Activated naive CD8-positive, alpha-beta T cell treated with anti-CD3 and anti-CD28 coated beads, Interleukin-2, amount 50 U/mL, for 16 hours (primary cell): ENCODE measurements around the gene ZMIZ1.

Experiments used
- DNase-seq: peaks from one replicate; pipeline ENCODE4 v3.0.0-alpha.2; 2020; ENCODE audit warnings: low read depth, low spot score

Gene ZMIZ1

DNA sequence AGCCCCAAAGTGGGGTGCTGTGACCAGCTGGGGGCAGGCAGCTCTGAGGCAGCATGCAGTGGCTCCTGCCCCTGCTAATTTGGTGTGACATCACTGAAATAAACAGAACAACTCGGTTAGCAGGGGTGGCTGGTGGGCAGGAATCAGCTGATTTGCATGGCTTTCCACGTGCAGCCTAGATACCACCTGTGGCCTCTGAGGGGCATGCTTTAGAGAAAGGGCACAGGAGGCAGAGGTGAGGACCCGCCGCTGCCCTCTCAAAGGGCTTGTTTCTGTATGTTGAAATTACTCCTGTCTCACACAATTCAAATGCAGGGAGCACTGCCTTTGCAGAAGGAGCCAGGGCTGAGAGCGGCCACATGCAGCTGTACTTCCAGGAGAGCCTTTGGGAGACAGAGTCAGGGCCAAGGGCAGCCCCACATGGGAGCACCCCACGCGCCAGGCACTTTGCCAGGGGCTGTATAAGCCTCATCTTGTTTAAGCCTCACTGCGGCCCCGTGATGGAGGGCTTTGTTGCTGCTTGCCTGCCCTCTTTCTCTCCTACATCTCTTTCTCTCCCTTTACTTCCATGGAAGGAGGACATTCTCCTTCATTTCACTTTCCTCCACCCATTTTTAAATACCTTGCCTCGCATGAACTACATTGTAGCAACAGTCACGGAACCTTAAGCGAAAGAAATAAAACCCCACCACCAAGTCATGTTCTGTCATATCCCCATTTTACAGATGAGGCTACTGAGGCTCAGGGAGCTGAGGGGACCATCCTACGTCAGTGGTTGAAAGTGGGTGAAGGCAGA, 137.7 kb downstream of the ZMIZ1 start:
- DNase-seq = no peak

DNA sequence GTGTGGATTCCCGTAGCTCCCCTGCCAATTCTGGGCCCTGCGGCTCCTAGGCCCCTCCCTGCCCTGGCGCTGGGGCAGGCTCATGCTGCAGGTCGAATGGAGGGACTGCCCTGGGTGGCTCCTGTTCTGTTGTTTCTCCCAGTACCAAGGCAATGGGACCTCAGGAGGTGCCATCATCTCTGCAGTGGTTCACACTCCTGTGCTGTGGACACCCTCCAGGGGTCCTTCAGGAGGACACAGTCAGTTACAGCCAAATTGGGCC, 138.3 kb downstream of the ZMIZ1 start:
- no peak for DNase-seq

DNA sequence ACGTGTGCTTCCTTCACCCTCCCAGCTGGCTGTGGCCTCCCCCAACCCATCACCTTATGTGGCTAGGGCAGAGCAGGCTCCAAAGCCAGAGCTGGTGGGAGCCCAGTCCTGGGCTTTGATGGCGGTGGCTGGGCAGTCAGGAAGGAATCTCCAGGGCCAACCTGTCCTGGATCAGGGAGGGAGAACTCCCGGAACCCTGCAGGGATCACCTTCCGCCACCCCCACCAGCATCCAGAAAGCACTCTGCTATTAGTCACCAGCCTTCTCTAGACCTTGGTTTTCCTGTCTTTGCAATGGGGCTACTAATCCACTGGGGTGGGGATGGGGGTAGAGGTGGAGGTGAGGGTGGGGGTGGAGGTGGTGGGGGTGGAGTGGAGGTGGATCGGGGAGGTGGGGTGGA, 139.0 kb downstream of the ZMIZ1 start:
- DNase-seq = no peak

DNA sequence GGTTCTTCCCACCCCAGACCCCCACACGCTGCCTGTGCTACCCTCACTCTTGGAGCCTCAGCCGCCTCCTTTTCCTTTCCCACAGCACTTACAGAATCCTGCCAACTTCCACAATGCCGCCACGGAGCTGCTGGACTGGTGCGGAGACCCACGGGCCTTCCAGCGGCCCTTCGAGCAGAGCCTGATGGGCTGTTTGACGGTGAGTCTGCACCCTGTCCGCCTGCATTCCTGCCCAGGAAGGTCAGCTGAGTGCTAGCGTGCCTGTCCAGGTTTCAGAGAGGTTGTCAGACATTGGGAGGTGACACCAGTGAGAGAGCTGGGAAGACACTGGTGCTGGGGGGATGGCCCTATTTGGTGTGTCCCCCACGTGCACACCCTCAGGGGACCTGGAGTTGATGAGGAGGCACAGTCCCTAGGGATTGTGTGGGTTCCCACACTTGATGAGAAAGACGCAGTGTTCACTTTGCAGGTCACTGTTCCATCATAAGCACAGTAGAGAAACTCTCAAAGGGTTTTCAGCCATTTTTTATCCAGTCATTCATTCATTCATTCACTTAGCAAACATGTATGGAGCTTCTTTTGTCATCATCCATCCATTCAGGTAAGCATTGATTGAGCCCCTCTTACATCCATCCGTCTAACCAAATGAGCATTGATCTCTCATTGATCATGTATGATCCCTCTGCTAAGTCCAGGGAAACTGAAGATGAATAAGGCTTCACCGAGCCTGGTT, 139.7 kb downstream of the ZMIZ1 start:
- no peak for DNase-seq

DNA sequence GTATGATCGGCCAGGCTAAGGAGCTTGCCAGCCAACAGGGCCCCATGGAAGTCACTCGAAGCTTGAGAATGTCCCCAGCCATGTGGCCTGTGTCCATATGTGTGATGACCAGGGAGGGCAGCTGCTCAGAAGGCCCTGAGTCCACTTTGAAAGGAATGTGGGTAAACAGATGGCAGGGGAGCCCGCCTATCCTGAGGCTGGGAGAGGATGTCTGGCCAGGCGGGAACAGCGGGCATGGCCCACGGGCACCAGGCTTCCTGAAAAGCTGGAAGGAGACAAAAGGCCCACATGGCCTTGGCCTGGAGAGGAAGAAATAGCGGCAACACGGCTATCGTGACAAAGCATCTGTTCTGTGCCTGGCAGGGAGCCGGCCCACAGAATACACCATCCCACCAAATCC, 140.6 kb downstream of the ZMIZ1 start:
- DNase-seq = no peak

DNA sequence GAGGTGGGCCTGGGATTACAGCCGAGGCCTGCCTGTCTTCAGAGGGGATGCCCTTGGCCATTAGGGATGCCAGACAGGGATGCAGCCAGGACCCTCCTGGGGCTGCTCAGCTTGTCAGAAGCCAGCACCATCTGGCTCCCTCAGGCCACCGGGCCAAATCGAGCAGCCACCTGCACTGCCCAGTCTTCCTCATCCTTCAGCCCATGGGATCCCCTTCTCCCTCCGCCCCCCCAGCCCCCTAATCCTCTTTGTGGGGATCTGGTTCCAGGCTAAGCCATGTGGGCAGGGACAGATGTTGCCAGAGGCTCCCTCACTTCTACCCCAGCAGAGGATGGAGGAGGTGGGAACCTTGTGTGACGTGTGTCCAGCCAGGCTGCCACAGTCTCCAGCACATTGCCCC, 141.1 kb downstream of the ZMIZ1 start:
- DNase-seq = no peak

DNA sequence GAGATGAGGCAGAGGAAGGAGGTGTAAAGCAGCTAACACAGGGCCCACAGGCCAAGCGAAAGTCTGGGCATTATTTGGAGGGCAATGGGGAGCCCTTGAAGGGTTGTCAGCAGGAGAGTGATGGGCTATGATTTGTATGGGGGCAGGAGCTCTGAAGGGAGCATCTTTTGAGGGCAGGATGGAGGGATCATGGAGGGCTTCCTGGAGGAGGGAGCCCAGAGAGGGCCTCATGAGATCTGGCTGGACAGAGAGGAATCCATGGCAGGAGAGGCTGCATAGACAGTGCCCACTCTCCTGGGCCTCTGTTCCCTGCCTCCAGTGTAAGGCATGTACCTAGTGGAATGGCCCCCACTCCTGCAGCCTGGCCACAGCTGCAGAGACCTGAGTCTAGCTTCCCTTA, 141.9 kb downstream of the ZMIZ1 start:
- DNase-seq = no peak

DNA sequence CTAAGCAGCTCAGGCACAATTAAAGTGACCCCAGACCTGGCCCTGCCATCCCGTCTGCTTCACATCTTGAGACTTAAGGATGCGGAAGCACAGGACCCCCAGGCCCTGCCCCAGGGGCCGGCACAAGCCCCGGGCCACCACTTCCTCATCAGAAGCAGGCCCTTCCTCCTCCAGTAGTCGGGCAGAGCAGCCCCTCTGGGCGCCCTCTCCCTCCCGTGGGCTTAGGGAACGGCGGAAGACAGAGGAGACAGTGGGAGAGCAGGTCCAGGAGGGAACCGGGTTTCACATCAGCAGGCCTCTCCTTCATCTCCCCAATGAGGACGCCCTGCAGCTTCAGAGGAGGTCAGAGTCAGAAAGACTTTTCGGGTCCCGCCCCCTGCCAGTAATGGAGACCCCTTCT, 142.8 kb downstream of the ZMIZ1 start:
- DNase-seq = no peak

DNA sequence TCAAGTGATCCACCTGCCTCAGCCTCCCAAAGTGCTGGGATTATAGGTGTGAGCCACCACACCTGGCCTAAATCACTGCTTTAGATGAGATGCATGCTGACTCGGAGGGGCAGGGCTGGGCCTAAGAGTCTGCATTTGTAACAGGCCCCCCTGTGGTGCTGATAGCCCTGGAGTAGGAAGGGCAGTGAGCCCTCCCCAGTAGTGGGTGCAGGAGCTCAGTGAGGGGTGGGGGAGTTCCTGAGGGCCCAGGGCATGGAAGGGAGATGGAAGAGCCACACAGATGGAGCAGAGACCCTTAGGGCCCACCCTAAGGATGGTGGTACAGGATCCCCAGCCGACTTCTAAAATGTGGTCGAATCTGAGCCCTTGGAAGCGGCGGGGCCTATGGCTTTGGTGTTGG, 146.8 kb downstream of the ZMIZ1 start:
- no peak for DNase-seq

DNA sequence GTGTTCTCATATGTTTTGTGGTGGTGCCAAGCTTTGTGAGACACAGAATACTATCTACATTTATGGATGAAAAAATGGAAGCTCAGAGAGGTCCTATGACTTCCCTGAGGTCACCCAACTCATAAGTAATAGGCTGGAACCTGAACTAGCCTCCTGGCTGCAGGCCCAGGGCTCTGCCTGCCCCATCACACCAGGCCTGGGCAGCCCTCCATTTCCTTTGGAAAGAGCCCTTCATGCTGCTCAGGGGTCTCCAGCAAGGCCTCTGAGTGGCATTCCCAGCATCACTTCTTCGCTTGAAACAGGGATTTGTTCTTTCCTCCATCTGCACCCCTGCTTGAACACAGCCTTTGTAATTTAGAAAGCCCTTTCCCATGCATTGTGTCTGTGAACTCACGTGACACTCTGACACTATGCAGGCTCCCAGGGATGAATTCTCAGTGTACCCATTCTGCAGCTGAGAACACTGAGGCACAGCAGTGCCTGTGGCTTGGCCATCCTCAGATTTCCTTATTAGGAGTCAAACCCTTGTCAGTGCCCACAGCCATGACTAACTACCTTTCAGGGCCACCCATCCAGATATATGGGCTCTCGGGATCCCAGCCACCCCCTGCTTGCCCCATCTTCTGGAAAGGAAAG, 150.7 kb downstream of the ZMIZ1 start:
- DNase-seq = no peak

DNA sequence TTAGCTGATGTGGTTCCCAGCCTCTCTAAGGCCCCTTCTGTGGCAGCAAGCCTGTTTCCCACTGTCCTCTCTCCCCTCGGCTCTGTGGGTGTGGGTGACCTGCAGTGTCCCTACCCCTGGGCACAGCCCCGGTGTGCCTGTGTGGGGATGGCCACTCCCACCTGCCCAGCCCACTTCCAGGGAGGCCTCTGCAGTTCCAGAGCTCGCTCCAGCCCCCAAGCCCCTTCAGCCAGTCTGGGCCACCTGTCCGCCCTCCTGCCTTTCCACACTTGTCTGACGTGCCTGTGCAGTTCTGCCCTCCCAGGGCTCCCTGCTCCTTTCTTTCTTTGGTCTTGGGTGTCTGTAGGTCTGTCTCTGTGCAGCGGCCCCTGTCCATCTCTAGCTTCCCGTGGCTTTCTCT, 151.5 kb downstream of the ZMIZ1 start:
- DNase-seq = no peak

DNA sequence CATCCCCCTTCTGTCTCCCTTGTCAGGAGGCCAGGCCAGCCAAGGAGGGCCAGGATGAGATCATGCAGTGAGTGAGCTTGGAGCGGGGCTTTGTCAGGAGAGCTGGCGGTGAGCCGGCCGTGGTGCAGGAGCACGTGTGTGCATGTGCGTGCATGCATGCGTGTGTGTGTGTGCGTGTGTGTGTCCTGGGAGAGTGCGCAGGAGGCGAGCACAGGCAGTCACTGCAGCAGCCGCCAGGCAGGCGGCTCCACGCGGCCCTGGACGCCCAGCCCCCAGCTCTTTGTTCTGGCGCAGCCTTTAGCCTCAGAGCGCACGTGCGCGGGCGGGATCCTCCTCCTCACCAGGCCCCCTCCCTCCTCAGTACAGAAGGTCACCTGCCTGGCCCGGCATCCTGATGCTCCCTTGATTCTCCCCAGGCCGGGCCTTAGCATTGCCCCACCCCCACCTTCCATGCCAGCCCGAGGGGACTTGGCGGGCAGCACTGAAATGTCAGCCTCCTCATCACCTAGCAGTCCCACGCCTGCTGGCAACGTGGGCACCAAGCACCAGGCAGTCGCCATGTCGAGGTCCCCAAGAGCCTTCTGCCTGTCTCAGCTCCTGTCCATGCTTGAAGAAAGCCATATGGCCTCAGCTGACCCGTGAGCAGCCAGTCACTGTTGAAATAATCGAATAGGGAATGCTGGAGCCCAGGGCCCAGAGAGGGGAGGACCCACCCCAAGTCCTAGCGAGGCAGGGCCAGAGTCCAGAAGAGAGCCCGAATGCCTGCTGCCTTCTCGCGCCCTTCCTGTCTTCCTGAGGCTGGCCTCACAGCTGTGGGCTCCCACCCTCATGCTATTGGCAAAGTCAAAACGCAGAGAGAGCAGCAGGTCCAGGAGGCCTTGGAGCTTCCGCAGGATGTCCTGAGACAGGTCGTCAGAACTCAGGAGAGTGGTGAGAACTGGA, 152.6 kb downstream of the ZMIZ1 start:
- DNase-seq = no peak

DNA sequence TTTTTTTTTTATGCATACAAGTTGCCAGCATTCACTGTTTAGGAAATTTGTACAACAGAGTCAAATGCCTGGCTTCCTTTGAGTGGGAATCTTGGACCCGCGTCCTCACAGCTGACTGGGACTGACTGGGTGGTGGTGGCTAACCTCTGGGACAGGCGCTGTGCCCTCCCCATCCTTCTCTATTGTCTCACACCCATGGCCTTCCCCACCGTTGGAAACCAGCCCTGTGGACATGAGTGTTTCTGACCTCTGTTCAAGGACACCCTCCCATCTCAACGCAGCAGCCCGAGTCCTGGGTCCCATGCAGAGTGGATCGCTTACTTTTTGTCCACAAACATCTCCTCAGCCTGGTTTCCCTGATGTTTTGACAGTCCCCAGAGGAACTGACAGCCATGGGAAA, 153.4 kb downstream of the ZMIZ1 start:
- DNase-seq = no peak

DNA sequence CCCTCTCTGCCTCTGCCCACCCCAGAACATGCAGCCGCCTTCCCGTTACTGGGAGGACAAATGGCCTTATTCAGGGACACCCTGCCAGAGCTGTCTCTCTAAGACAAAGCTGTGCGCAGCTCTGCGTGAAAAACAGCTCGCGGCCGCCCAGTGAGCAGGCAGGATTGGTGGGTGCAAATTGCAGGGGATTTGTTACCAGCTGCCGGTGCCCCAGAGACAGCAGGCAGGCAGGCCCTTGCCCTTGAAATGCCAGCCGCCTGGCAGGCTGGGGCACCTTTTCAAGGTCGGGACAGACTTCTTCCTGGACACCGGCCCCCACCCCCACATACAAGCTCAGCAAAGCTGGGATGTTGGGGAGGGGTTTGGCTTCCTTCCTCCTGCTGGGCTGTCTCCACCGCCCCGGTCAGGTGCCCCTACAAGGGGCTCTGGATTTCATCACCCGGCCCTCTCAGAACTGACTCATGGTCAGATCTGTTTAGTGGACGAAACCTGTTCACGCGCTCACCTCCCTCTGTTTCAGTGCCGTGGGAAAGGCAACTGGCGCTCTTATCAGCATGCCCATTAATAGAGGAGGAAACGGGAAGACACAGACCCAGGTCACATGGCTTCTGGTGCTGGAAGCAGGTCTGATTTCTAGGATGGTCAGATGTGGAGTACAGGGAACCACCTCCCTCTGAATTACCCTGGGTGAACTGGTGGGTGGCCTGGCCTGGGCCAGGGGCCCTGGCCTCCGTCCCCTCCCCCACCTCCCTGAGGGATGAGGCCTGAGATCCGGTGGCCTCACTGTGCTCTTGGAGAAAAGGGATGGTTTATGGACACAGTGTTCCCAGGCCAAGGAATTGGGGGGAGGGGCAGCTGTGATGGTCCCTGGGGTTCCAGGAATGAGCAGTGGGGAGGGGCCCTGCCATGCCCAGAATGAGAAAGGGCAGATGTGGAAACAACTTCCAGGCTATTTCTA, 154.6 kb downstream of the ZMIZ1 start:
- DNase-seq = no peak

DNA sequence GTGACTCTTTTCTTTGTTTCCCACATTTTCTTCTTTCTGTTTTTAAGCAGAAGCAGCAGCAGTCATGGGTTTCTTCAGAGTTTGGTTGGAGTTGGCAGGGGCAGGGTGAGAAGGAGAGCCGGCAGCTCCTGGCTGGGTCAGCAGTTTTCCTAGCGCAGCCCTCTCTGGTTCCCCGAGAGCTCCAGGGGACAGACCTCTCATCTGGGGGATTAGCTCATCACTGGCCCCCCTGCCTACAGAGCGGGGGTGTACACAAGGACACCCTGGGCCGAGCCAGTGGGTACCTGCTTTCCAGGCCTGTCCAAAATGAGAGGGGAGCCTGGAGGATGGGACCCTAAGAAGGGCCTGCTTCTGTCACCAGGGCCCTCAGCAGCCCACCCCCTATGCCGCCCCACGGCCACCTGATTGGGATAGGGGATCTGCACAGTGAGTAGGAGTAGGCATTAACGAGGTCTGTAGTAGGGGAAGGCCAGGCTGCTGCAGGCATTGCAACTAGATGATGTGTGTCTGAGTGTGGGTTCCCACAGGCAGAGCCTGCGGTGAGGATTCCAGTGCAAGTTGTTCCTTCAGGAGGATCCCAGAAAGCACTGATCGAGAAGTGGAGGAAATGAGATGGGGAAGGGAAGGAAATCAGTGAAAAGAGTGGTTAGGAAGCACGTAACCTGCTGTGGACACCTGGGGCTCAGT, 155.6 kb downstream of the ZMIZ1 start:
- DNase-seq = no peak

DNA sequence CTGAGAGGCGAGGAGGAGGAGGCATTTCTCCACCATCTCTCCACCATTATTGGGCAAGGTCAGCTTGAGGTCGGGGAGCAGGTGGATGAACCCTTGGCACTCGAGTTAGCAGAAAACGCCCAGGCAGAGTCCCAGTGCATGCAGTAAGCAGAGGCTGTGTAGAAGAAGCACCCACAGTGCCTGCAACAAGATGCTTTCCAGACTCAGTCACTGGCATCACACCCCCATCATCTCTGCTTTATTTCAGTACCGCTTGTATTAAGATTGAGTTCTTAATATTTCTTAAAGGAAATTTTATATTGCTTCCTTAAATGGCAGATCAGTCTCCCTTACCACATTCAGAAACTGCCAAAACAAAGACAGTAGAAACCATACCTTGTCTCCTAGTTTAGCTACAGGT, 156.2 kb downstream of the ZMIZ1 start:
- no peak for DNase-seq

DNA sequence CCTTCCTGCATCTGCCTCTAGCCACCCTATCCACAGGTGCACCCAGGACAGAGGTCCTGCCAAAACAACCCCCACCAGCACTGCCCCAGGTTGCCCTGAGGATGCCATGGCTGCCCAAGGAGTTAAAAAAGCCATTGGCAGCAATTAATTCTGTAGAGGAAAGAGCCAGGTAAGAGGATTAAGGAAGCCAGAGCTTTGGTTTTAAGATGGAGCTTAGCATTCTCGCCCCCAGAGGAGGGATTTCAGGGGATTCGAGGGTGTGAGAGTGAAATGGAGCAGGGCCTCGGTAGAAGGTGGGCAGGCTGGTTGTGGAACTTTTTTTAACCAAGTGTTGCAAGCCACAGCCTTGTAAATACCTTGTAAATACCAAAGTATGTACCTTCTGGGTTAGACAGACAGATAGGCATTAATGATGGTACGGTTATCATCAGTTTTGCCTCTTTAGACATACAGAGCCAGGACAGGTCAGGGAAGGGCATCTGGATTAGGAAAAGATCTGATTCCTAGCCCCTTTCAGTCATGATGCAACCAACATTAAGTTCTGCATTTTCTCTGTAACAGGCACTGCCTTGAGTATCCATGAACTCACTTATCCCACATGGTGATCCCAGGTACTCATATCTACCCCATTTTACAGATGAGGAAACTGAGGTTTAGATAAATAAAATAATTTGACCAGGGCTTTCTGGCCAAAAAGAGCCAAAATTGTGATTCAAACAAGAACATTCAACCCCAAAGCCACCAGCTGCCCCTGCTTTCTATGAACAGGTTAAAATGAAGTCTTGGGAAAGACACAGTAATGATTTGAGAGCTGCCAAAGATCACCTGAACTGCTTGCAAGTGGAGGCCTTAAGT, 157.9 kb downstream of the ZMIZ1 start:
- no peak for DNase-seq

DNA sequence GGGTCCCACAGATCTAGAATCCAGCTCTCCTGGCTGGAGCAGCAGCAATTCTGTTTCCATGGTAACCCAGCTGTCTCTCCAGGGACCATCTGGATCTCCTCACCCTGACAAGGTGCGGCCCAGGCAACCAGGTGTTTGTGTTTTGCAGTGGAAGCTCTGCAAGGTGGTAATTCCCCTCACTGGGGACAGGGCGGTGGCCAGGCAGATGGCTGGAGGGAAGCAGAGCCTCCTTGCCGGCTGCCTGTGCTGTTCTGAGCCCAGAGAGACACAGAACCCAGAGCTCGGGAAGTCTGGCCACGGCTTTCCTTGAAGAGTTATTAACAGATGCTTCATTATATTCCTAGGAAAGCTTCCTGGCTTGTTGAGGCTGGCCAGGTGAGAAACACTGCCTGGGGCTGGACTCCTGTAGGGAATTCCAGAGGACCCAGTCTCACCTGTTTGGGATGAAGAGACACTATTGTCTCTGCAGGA, 160.3 kb downstream of the ZMIZ1 start:
- no peak for DNase-seq

DNA sequence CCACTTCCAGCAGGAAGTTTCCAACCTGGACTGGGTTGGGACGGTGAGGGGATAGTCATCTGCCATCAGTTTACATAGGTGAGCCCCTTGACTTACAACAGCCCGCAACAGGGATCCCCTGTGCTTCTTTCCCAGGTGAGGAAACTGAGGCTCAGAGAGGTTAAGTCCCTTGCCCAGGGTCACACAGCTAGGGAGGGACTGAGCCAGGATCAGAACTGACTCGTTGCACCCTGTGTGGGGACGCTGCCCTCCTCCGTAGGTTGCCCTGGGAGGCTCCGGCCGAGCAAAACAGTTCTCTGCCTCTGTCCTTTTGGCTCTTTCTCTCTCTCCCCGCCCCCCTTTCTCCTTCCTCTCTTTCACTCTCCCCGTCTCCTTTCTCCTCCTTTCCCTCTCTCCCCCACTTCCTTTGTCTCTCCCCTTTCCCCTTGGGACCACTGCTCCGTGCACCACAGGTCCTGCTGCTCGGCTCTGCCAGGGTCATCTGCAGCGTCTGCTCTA, 161.1 kb downstream of the ZMIZ1 start:
- DNase-seq = no peak
